GM23248 (cell line): ENCODE data around the gene IL1RAPL2. TPM values are rescaled to one million over a fixed set of nuclear protein-coding genes. Genes with fewer than 3 reads are reported as not detected.

Source experiments
- DNase-seq: peaks from one replicate; pipeline ENCODE4 v3.0.0-alpha.2; 2015
- H2AFZ ChIP-seq: fragments of 200-600 bp; sonication (generic); 2 replicates; pipeline ENCODE4 v1.6.1; 2016; ENCODE audit warnings: antibody characterized with exemption
- H3F3A ChIP-seq: fragments of 200-600 bp; sonication (generic); 2 replicates; pipeline ENCODE4 v1.6.1; 2016; ENCODE audit warnings: mild to moderate bottlenecking, antibody characterized with exemption, mixed run types; ENCODE audit not compliant: insufficient read depth
- H3K27ac ChIP-seq: fragments of 200-600 bp; sonication (generic); 2 replicates; pipeline ENCODE4 v1.5.1; 2016; ENCODE audit warnings: mild to moderate bottlenecking
- H3K27me3 ChIP-seq: fragments of 200-600 bp; sonication (generic); replicated peaks from 2 replicates; pipeline ENCODE4 v1.6.1; 2016; ENCODE audit warnings: mild to moderate bottlenecking; ENCODE audit not compliant: insufficient read depth
- H3K36me3 ChIP-seq: fragments of 200-600 bp; sonication (generic); 2 replicates; pipeline ENCODE4 v1.6.1; 2016; ENCODE audit warnings: low read depth, mild to moderate bottlenecking
- H3K4me1 ChIP-seq: fragments of 200-600 bp; sonication (generic); 2 replicates; pipeline ENCODE4 v1.6.1; 2016; ENCODE audit warnings: mild to moderate bottlenecking; ENCODE audit not compliant: insufficient read depth
- H3K4me2 ChIP-seq: fragments of 200-600 bp; sonication (generic); one replicate; pipeline ENCODE4 v1.6.1; 2016; ENCODE audit warnings: mild to moderate bottlenecking; ENCODE audit not compliant: unreplicated experiment
- H3K4me3 ChIP-seq: fragments of 200-600 bp; sonication (generic); 2 replicates; pipeline ENCODE4 v1.5.1; 2016; ENCODE audit warnings: mild to moderate bottlenecking
- H3K79me2 ChIP-seq: fragments of 200-600 bp; sonication (generic); 2 replicates; pipeline ENCODE4 v1.6.1; 2016; ENCODE audit warnings: mild to moderate bottlenecking; ENCODE audit not compliant: insufficient read depth
- H3K9ac ChIP-seq: fragments of 200-600 bp; sonication (generic); 2 replicates; pipeline ENCODE4 v1.6.1; 2016; ENCODE audit warnings: mild to moderate bottlenecking
- H3K9me2 ChIP-seq: fragments of 200-600 bp; sonication (generic); 2 replicates; pipeline ENCODE4 v1.6.1; 2016; ENCODE audit warnings: mixed run types, mild to moderate bottlenecking, moderate library complexity; ENCODE audit not compliant: insufficient read depth
- H3K9me3 ChIP-seq: fragments of 200-600 bp; sonication (generic); one replicate; pipeline ENCODE4 v1.6.1; 2017; ENCODE audit warnings: low read depth
- H4K20me1 ChIP-seq: fragments of 200-600 bp; sonication (generic); 2 replicates; pipeline ENCODE4 v1.6.0; 2016; ENCODE audit not compliant: insufficient read depth
- EZH2 ChIP-seq: fragments of 200-600 bp; sonication (generic); IDR thresholded peaks from 2 replicates; pipeline ENCODE4 v1.6.1; 2018; ENCODE audit warnings: antibody characterized with exemption, mild to moderate bottlenecking; ENCODE audit not compliant: insufficient read depth, poor library complexity, severe bottlenecking
- EZH2phosphoT487 ChIP-seq: fragments of 200-600 bp; sonication (generic); IDR thresholded peaks from 2 replicates; pipeline ENCODE4 v1.6.1; 2018; ENCODE audit warnings: antibody characterized with exemption, moderate library complexity, mild to moderate bottlenecking, low read depth; ENCODE audit not compliant: insufficient read depth
- WGBS, 2 experiments: methylation state at CpG; one replicate each; pipeline ENCODE4 v1.1.6; 2015 to 2017; ENCODE audit warnings: low lambda C conversion rate in 2 of 2, low coverage in 1 of 2; ENCODE audit errors: missing lambda C conversion rate in 2 of 2; 5-methylcytosine and 5-hydroxymethylcytosine counted together
- in situ Hi-C: fragments of 300-500 bp; cut with MboI; formaldehyde crosslinking; loops from 2 replicates; pipeline ENCODE4 v1.15.0; 2020
- polyA plus RNA-seq: library from polyadenylated mRNA; unstranded; fragments of >200 nt; fragmentation: Nextera tagmentation; extraction: Ambion mirVana; gene quantifications from 2 replicates; pipeline ENCODE4 v1.2.1, GENCODE V29; 2016
- total RNA-seq: library from RNA; depleted of rRNA; stranded (reverse); fragments of >200 nt; shearing (Covaris generic); gene quantifications from 2 replicates; pipeline ENCODE4 v1.2.3, GENCODE V29; 2014

Gene IL1RAPL2
- total and polyA plus RNA-seq, 2 experiments from 2014 or later: not detected

DNA sequence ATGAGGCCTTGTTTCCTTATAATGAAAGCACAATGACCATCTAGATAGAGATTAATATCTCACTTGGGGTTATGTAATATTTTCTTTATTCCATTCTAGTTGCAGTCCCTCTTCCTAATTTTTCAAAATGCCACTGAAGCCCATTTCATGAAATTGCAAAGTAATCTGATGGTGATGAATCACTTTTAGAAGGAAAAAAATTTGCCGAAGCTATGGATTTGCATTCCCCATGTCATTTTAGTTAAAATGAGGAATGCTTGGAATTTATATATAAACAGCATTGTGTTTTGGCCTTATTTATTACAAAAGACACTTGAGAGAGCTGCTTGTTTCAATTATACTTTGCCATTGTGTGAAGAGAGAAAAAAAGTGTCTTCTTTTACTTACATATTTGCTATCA lies 896.2 kb downstream of the IL1RAPL2 start:
- H3K9ac ChIP-seq: no peak overlapping the region
- H2AFZ ChIP-seq: no peak overlapping the region
- TF ChIP-seq EZH2: no peak
- no peak for TF ChIP-seq EZH2phosphoT487
- WGBS, 2 experiments: 0% methylated on average over 1 of the region's 1 CpG
- H3K9me3 ChIP-seq: no peaks in the 10 kb centered on the region
- H3K27ac ChIP-seq: no peak overlapping the region
- H3K27me3 ChIP-seq: no peaks in the 10 kb centered on the region
- H3K4me2 ChIP-seq: no peak overlapping the region
- no peak overlapping the region for H3K4me3 ChIP-seq
- H3K79me2 ChIP-seq: no peaks in the 10 kb centered on the region
- no peaks in the 10 kb centered on the region for H3F3A ChIP-seq
- no peaks in the 10 kb centered on the region for H3K36me3 ChIP-seq
- no peaks in the 10 kb centered on the region for H4K20me1 ChIP-seq
- in situ Hi-C loops: no loop called here
- H3K9me2 ChIP-seq: no peaks in the 10 kb centered on the region
- H3K4me1 ChIP-seq: no peaks in the 10 kb centered on the region
- no peak for DNase-seq

DNA sequence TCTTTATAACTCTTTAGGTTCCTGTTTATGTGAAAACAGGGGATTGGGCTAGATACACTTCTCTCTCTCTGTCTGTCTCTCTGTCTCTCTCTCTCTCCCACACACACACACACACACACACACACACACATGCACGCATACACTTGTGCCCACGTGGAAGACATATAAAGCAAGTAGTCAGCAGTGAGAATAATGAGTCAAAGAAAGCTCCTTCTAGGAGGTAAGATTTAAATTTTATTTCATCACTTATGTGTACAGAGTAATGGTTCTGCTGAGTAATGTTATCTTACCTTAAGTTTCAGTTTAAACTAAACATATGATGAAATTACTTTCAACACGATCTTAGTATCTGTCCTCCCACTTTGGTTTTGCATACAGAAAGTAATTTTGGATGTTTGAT lies 897.5 kb downstream of the IL1RAPL2 start:
- TF ChIP-seq EZH2 (no peak), EZH2phosphoT487 (no peak)

DNA sequence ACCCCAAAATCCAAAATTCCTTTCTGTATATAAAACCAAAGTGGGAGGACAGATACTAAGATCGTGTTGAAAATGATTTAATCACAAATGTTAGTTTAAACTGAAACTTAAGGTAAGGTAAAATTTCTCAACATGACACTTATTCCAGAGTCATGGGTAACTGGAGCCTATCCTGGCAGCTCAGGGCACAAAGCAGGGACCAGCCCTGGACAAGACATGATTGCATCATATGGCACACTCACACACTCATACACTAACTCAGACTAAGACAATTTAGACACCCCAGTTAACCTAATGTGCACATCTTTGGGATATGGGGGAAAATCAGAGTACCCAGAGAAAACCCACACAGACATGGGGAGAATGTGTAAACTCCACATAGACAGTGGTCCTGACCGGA lies 898.6 kb downstream of the IL1RAPL2 start:
- no peak overlapping the region for H3K9ac ChIP-seq
- H3K4me2 ChIP-seq: no peak overlapping the region
- no peak for DNase-seq
- 8 to 21% methylated on average over 2 of the region's 2 CpGs for WGBS, 2 experiments
- H3K4me3 ChIP-seq: no peak overlapping the region
- no peak overlapping the region for H2AFZ ChIP-seq
- H3K27ac ChIP-seq: no peak overlapping the region
- H4K20me1 ChIP-seq: no peaks in the 10 kb centered on the region
- no peaks in the 10 kb centered on the region for H3K36me3 ChIP-seq
- H3K9me3 ChIP-seq: no peaks in the 10 kb centered on the region
- no peaks in the 10 kb centered on the region for H3K4me1 ChIP-seq
- no peaks in the 10 kb centered on the region for H3K9me2 ChIP-seq
- in situ Hi-C loops: no loop called here
- no peaks in the 10 kb centered on the region for H3F3A ChIP-seq
- no peaks in the 10 kb centered on the region for H3K79me2 ChIP-seq
- no peaks in the 10 kb centered on the region for H3K27me3 ChIP-seq
- no peak for TF ChIP-seq EZH2phosphoT487
- no peak for TF ChIP-seq EZH2

More for the DNA sequence above, 897.5 kb downstream of the IL1RAPL2 start:
- Histone ChIP-seq H3K9me3 (no peaks in the 10 kb centered on the region), H3K4me3 (no peak overlapping the region), H4K20me1 (no peaks in the 10 kb centered on the region), H2AFZ (no peak overlapping the region), H3K9me2 (no peaks in the 10 kb centered on the region), H3K27ac (no peak overlapping the region), H3K27me3 (no peaks in the 10 kb centered on the region), H3K4me1 (no peaks in the 10 kb centered on the region), H3K4me2 (no peak overlapping the region), H3K9ac (no peak overlapping the region), H3K79me2 (no peaks in the 10 kb centered on the region), H3F3A (no peaks in the 10 kb centered on the region), H3K36me3 (no peaks in the 10 kb centered on the region)
- in situ Hi-C loops: no loop called here
- no peak for DNase-seq
- 0% methylated on average over 3 of the region's 3 CpGs for WGBS, 2 experiments

DNA sequence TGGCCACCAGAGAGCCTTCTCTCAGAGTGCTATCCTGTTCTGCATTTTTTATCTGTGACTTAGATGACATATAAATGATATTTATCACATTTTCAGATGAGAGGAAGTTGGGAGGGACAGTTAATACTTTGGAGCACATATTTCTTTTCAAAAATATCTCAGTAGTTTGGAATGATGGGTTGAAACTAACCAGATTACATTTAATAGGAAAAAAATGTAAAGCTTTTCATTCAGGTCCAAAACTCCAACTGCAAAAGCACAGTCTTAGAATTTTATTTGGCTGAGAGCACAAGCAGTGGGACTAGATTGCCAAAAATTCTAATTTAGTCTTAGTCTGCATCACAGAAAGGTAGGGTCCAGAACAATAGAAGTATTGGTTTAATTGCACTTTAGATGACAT lies 902.7 kb downstream of the IL1RAPL2 start:
- DNase-seq: no peak
- H3K4me1 ChIP-seq: no peaks in the 10 kb centered on the region

DNA sequence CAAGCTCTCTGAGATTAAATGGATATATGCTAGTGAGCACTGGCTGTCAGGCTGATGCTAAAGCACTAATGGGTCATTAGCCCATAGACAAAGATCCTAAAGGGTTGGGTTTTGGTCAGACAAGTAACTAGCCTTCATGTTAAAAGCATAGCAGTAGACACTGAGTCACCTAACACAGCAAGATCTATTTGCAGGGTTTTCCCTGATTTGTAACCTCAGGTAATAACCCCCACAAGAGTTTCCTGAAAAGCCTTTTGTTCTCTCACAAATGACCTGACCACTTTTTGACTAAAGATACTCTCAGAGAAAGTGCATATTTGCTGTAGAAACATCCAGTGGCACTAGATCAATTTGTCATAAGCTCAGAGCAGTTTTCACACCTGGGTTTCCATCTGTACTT lies 905.6 kb downstream of the IL1RAPL2 start:
- no peaks in the 10 kb centered on the region for H3K9me3 ChIP-seq
- no peaks in the 10 kb centered on the region for H3K36me3 ChIP-seq
- no peak for DNase-seq
- H3K9ac ChIP-seq: no peak overlapping the region
- TF ChIP-seq EZH2 (no peak), EZH2phosphoT487 (no peak)
- H3K9me2 ChIP-seq: no peaks in the 10 kb centered on the region
- no peaks in the 10 kb centered on the region for H3K27me3 ChIP-seq
- no peaks in the 10 kb centered on the region for H4K20me1 ChIP-seq
- no peak overlapping the region for H3K4me2 ChIP-seq
- in situ Hi-C loops: no loop called here
- H2AFZ ChIP-seq: no peak overlapping the region
- H3K4me3 ChIP-seq: no peak overlapping the region
- H3K27ac ChIP-seq: no peak overlapping the region
- no peaks in the 10 kb centered on the region for H3K4me1 ChIP-seq
- no peaks in the 10 kb centered on the region for H3K79me2 ChIP-seq
- H3F3A ChIP-seq: no peaks in the 10 kb centered on the region

More for the DNA sequence above, 902.7 kb downstream of the IL1RAPL2 start:
- H3K27ac ChIP-seq: no peak overlapping the region
- H3K79me2 ChIP-seq: no peaks in the 10 kb centered on the region
- no peak overlapping the region for H3K4me2 ChIP-seq
- no peaks in the 10 kb centered on the region for H3K36me3 ChIP-seq
- H3K27me3 ChIP-seq: no peaks in the 10 kb centered on the region
- H2AFZ ChIP-seq: no peak overlapping the region
- TF ChIP-seq EZH2 (no peak), EZH2phosphoT487 (no peak)
- no peaks in the 10 kb centered on the region for H3F3A ChIP-seq
- H4K20me1 ChIP-seq: no peaks in the 10 kb centered on the region
- H3K9ac ChIP-seq: no peak overlapping the region
- in situ Hi-C loops: no loop called here
- no peaks in the 10 kb centered on the region for H3K9me3 ChIP-seq
- no peaks in the 10 kb centered on the region for H3K9me2 ChIP-seq
- H3K4me3 ChIP-seq: no peak overlapping the region
